ENCODE data around the gene GRK7. TPM values are rescaled to one million over a fixed set of nuclear protein-coding genes. Genes with fewer than 3 reads are reported as not detected.
"Not testable (repeated sequence)": the region's sequence is repeated elsewhere in the genome, so short reads cannot be mapped to it uniquely, and the experiment has no call there.

GRK7 gene
- total RNA-seq, 1 donor from 2014 or later: 0.12 TPM

- DNase-seq: peak; percentile 85
- no peak for TF ChIP-seq CTCF (IDR thresholded peaks at IDR 0.05)
- Histone ChIP-seq H3K4me3 (no peak overlapping the region), H3K27me3 (no peaks in the 10 kb centered on the region), H3K27ac (peak overlapping the region; percentile 75), H3K4me1 (peaks cover 26% of the 10 kb centered on the region), H3K9me3 (no peaks in the 10 kb centered on the region), H3K36me3 (no peaks in the 10 kb centered on the region)
- intact Hi-C loops (cut with DNase I): no loop called here
- ATAC-seq: peak; percentile 86
Measured at GRCh38 chr3:141796081-141796888, 33.1 kb downstream of the GRK7 start.

- Histone ChIP-seq H3K36me3 (no peaks in the 10 kb centered on the region), H3K27ac (peak overlapping the region; percentile 75), H3K4me1 (peaks cover 26% of the 10 kb centered on the region), H3K9me3 (no peaks in the 10 kb centered on the region), H3K4me3 (peak overlapping the region; percentile 49), H3K27me3 (no peaks in the 10 kb centered on the region)
- DNase-seq: peak; percentile 69
- no peak for TF ChIP-seq CTCF (IDR thresholded peaks at IDR 0.05)
- intact Hi-C loops (cut with DNase I): no loop called here
- peak; percentile 61 for ATAC-seq
Measured at GRCh38 chr3:141796889-141797781, 33.9 kb downstream of the GRK7 start.

GRCh38 chr3:141797819-141798447 lies 34.7 kb downstream of the GRK7 start:
- intact Hi-C loops (cut with DNase I): no loop called here
- TF ChIP-seq CTCF (IDR thresholded peaks at IDR 0.05): no peak
- Histone ChIP-seq H3K36me3 (no peaks in the 10 kb centered on the region), H3K4me3 (peak overlapping the region; percentile 49), H3K4me1 (peaks cover 26% of the 10 kb centered on the region), H3K27ac (peak overlapping the region; percentile 75), H3K9me3 (no peaks in the 10 kb centered on the region), H3K27me3 (no peaks in the 10 kb centered on the region)
- ATAC-seq (no peak), DNase-seq (no peak)

GRCh38 chr3:141798448-141798845 lies 35.2 kb downstream of the GRK7 start:
- Histone ChIP-seq H3K27me3 (no peaks in the 10 kb centered on the region), H3K36me3 (no peaks in the 10 kb centered on the region), H3K4me1 (peaks cover 26% of the 10 kb centered on the region), H3K27ac (no peak overlapping the region), H3K9me3 (no peaks in the 10 kb centered on the region), H3K4me3 (no peak overlapping the region)
- no peak for TF ChIP-seq CTCF (IDR thresholded peaks at IDR 0.05)
- intact Hi-C loops (cut with DNase I): no loop called here
- peak; percentile 22 for ATAC-seq
- no peak for DNase-seq

- no peak overlapping the region for H3K27ac ChIP-seq
- TF ChIP-seq CTCF (IDR thresholded peaks at IDR 0.05): no peak
- DNase-seq: no peak
- intact Hi-C loops (cut with DNase I): no loop called here
- H3K9me3 ChIP-seq: no peaks in the 10 kb centered on the region
- no peak overlapping the region for H3K4me3 ChIP-seq
- H3K27me3 ChIP-seq: no peaks in the 10 kb centered on the region
- ATAC-seq: no peak
- H3K36me3 ChIP-seq: no peaks in the 10 kb centered on the region
- H3K4me1 ChIP-seq: peaks cover 12% of the 10 kb centered on the region
Measured at GRCh38 chr3:141802316-141803077, 39.3 kb downstream of the GRK7 start.

- intact Hi-C loops (cut with DNase I); H3K9me3 ChIP-seq; ATAC-seq; H3K27ac ChIP-seq; H3K27me3 ChIP-seq; H3K4me1 ChIP-seq; DNase-seq; H3K36me3 ChIP-seq; H3K4me3 ChIP-seq: not testable (repeated sequence)
Measured at GRCh38 chr3:141803538-141803937, 40.3 kb downstream of the GRK7 start.

All from upper lobe of right lung (tissue), 1 donor.